Measurements from ENCODE around the gene ACCSL.

The ACCSL gene

DNA sequence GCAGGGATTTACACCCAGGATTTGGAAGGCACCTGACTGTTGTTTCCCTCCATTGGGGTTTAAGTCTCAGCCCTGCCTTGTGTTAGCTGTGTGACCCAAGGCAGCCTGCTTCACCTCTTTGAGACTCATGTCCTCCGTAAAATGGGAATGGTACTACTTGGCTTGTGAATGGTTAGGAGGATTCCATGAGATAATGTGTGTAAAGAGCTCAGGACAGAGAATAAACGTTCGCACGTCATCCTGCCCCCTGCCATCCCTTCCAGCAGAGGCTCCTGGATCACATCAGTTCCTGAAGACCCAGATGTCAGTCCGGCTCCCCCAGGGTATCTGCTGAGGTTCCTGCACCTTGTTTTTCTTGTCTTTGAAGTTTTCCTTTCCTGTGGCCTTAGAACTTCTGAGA lies 16.8 kb upstream of the ACCSL start:
- no peak overlapping the region for H3K27ac ChIP-seq
- no peaks in the 10 kb centered on the region for H3K36me3 ChIP-seq
- H3K9me3 ChIP-seq (replicated peaks in 1 of 11) = peaks cover 1 to 15% (median 5%) of the 10 kb centered on the region in 11 experiments; a peak in 14 of 22 replicates
- H4K20me1 ChIP-seq = no peaks in the 10 kb centered on the region
- H3K4me1 ChIP-seq = no peaks in the 10 kb centered on the region
- no peak for TF ChIP-seq Cebpa-rat (IDR thresholded peaks at IDR 0.05)
- no peaks in the 10 kb centered on the region for H3K27me3 ChIP-seq
- H3K4me3 ChIP-seq = no peak overlapping the region
- no peak overlapping the region for H3K9ac ChIP-seq
- H3K4me2 ChIP-seq = no peak overlapping the region

DNA sequence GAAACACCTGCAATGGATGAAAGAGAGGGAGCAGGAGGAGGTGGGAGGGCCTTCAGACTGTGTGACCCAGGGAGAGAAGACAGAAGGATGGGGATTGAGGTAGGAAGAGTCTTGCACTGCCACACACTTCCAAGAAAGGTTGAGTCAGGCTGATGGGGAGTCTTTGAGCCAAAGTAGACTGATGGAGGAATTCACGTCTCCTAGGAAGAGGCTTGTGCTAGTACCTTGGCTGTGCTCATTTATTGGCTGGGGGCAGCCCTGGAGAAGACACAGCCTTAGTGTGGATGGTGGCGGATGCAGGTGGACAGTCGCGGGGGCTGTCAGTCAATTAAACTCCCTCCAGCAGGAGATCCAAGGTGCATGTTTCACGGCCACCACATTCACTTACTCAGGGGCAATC lies 16.2 kb upstream of the ACCSL start:
- Histone ChIP-seq H3K9ac (no peak overlapping the region), H3K9me3 (replicated peaks in 1 of 11) (peaks cover 0 to 10% (median under 1%) of the 10 kb centered on the region in 11 experiments; a peak in 3 of 22 replicates), H3K27me3 (no peaks in the 10 kb centered on the region), H3K27ac (no peak overlapping the region), H3K4me3 (no peak overlapping the region), H3K36me3 (no peaks in the 10 kb centered on the region), H3K4me1 (no peaks in the 10 kb centered on the region), H4K20me1 (no peaks in the 10 kb centered on the region), H3K4me2 (no peak overlapping the region)
- TF ChIP-seq Cebpa-rat (IDR thresholded peaks at IDR 0.05) = no peak

DNA sequence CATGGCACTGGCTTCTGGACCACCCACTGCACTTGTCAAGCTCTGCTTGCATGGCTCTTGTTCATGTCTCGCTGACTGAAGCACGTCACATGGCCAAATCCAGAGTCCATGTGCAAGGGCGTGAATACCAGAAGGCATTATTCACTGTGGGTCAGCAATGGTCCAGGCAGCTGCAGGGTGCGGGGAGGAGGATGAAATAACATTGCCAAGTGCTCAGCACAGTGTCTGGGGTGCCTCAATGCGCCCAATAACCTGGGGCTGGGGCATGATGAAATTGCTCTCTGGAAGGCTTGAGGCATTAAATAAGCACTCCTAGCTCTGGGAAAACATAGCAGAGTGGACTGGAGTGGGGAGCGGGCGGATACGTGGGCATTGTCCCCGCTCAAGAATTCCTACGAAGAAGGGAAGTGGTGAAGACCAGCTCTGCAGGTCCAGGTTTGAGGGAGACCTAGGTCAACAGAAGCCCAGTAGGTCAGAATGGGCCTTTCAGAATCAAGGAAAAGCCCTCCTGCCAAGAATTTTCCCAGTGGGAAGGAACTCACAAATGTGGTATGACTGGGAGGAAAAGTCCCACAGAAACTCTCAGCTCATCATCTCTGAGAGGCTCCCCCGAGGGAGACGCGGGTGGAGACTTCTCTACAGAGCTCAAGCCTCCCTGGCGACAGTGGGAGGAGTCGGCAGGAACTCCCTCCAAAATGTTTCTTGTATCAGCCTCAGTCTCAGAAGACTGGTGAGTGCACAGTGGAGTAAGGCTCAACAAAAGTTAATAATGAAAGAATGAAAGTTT lies 15.3 kb upstream of the ACCSL start:
- peak overlapping the region in 1 of 11 experiments; percentile 17; a peak in 1 of 22 replicates for H3K4me2 ChIP-seq
- H4K20me1 ChIP-seq = no peaks in the 10 kb centered on the region
- no peak overlapping the region for H3K27ac ChIP-seq
- H3K27me3 ChIP-seq = no peaks in the 10 kb centered on the region
- no peak overlapping the region for H3K4me3 ChIP-seq
- no peak overlapping the region for H3K9ac ChIP-seq
- H3K36me3 ChIP-seq = no peaks in the 10 kb centered on the region
- no peak for TF ChIP-seq Cebpa-rat (IDR thresholded peaks at IDR 0.05)
- no peaks in the 10 kb centered on the region for H3K4me1 ChIP-seq
- H3K9me3 ChIP-seq (replicated peaks in 1 of 11) = 0 out of 22 replicates have a peak, but pooled peaks cover 0 to under 1% (median 0%) of the 10 kb centered on the region in 11 experiments

DNA sequence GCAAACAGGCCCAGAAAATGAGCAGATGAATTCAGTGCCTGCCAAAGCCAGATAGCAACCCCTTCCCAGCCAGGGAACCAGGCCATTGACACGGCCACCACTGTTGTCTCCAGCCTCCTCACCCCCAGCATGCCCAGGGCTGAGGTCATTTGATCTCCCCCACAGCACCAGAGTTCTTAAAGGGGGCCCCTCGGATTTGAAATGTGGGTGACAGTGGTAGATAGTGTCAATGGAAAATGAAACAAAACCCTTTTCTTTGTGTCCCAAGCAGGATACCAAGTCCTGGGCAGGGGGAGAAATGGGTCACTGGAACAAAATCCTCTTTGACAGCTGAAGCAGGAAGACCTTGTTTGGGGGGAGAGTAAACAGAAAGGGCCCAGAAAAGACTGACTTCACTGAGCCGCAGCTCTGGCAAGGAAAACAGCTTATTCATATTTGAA lies 14.3 kb upstream of the ACCSL start:
- Histone ChIP-seq H3K4me1 (no peaks in the 10 kb centered on the region), H3K4me2 (no peak overlapping the region), H4K20me1 (no peaks in the 10 kb centered on the region), H3K36me3 (no peaks in the 10 kb centered on the region), H3K9me3 (replicated peaks in 1 of 11) (no peaks in the 10 kb centered on the region), H3K9ac (no peak overlapping the region), H3K4me3 (no peak overlapping the region), H3K27me3 (no peaks in the 10 kb centered on the region), H3K27ac (no peak overlapping the region)
- no peak for TF ChIP-seq Cebpa-rat (IDR thresholded peaks at IDR 0.05)

DNA sequence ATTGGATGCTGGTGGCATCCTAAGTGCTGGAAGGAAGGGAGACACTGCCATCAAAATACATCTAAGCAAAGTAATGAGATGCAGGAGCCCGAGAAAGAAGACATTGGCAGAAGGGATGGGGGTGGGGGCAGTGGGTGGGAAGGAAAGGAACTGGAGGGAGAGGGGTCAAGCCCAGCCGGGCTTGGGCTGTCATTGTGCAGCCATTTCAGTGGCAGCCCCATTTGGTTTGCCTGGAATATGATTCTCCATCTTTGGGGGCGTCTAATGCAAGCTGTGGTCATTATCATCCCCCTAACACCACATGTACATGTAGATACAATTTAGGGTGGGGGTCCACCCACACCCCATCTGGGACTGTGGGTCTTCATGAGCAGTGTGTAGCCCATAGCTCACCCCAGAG lies 13.9 kb upstream of the ACCSL start:
- Histone ChIP-seq H3K4me1 (no peaks in the 10 kb centered on the region), H3K9ac (no peak overlapping the region), H3K27me3 (no peaks in the 10 kb centered on the region), H3K4me3 (no peak overlapping the region), H3K9me3 (replicated peaks in 1 of 11) (no peaks in the 10 kb centered on the region), H4K20me1 (no peaks in the 10 kb centered on the region), H3K36me3 (no peaks in the 10 kb centered on the region), H3K27ac (no peak overlapping the region), H3K4me2 (no peak overlapping the region)
- TF ChIP-seq Cebpa-rat (IDR thresholded peaks at IDR 0.05) = no peak

DNA sequence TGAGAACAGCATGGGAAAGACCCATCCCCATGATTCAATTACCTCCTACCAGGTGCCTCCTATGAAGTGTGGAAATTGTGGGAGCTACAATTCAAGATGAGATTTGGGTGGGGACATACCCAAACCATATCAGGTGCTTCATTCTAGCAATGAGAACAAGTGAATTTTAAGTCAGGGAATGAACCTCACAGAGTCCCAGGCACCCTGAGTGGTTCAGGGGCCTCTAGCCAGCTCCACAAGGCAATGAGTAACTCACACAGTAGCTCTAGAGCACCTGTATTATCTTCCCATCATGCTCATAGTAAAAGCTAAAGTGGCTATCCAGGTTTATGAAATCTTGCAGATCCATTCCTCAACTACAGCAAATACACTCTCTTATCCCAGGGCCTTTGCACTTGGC lies 13.1 kb upstream of the ACCSL start:
- Histone ChIP-seq H3K36me3 (no peaks in the 10 kb centered on the region), H3K9ac (no peak overlapping the region), H3K27me3 (no peaks in the 10 kb centered on the region), H3K9me3 (replicated peaks in 1 of 11) (no peaks in the 10 kb centered on the region), H3K4me1 (no peaks in the 10 kb centered on the region), H3K4me3 (no peak overlapping the region), H3K4me2 (no peak overlapping the region), H3K27ac (no peak overlapping the region), H4K20me1 (no peaks in the 10 kb centered on the region)
- TF ChIP-seq Cebpa-rat (IDR thresholded peaks at IDR 0.05) = no peak

DNA sequence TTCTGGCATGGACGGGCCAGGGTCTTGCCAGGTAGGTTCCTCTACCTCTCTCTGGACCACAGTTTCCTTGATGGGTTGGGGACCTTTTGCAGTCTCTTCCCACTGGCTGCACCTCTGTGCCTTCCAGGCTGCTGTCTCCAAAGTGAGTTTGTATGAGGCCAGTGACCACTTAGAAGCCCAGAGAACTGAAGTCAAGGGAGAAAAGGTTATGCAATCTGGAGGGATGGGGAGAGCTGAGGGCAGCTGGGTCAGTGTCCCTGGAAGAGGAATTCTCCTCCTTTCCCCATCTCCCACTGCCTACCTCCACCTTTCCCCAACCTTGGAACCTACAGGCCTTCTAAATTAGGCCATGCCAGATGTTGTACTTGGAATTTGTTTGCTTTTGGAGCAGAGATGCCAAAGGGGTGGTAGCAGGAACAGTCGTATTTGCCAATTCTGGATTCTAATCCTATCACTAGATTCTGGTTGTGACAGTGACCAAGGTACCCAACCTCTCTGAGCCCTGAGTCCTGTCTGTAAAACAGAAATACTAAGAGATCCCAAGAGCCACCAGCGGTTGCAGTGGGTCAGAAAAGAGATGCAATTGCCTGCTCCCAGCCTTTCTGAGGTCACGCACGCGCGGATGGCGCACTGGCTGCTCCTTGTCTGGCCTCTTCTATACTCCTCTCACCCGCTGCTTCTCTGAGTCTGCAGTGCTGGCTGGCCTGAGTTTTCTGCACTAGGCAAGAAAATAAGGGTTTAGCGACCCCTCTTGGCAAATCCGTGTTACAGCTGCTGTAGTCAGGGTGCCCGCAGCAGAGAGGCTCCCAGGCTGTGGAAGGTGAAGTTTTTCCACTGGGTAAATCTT lies 10.7 kb upstream of the ACCSL start:
- no peak overlapping the region for H3K4me3 ChIP-seq
- no peak overlapping the region for H3K27ac ChIP-seq
- no peak for TF ChIP-seq Cebpa-rat (IDR thresholded peaks at IDR 0.05)
- no peaks in the 10 kb centered on the region for H3K27me3 ChIP-seq
- no peak overlapping the region for H3K9ac ChIP-seq
- no peaks in the 10 kb centered on the region for H3K36me3 ChIP-seq
- no peaks in the 10 kb centered on the region for H4K20me1 ChIP-seq
- no peaks in the 10 kb centered on the region for H3K4me1 ChIP-seq
- H3K4me2 ChIP-seq = no peak overlapping the region
- peaks cover 14 to 18% (median 15%) of the 10 kb centered on the region in 11 experiments for H3K9me3 ChIP-seq (replicated peaks in 1 of 11)

DNA sequence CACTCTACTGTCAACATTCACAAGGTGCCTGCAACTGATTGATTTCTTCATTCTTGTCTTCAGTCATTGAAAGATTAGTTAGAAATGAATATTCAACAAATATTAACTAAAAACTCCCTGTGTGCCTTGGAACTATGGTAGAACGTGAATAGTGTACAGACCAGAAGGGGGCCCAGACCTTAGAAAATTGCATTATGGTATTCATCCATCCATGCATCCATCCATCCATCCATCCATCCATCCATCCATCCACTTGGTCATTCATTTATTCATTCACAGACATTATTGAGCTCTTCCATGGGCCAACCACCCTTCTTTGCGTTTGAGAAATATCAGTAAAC lies 10.2 kb upstream of the ACCSL start:
- Histone ChIP-seq H3K9me3 (replicated peaks in 1 of 11) (peaks cover 14 to 18% (median 15%) of the 10 kb centered on the region in 11 experiments), H3K4me2 (no peak overlapping the region), H3K27me3 (no peaks in the 10 kb centered on the region), H3K9ac (no peak overlapping the region), H3K4me1 (no peaks in the 10 kb centered on the region), H4K20me1 (no peaks in the 10 kb centered on the region), H3K4me3 (no peak overlapping the region), H3K36me3 (no peaks in the 10 kb centered on the region), H3K27ac (no peak overlapping the region)
- no peak for TF ChIP-seq Cebpa-rat (IDR thresholded peaks at IDR 0.05)

DNA sequence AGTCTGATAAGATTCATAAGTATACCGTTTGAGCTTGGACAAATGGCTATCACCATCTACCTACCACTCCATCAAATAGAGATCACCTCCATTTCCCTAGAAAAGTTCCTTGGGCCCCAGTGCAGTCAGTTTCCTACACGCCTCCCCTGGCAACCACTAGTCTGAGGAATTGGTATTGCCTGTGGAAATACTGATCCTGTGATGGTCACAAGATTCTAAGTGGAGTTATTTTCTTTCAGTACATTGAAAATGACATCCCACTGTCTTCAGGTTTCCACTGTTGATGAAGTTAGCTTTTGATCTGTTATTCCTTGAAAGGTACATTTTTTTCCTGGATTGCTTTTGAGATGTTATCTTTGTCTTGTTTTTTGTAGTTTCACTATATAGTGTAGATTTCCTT lies 4.6 kb upstream of the ACCSL start:
- Histone ChIP-seq H3K9me3 (replicated peaks in 1 of 11) (peaks cover 14 to 18% (median 15%) of the 10 kb centered on the region in 11 experiments), H3K9ac (no peak overlapping the region), H3K4me1 (no peaks in the 10 kb centered on the region), H3K27me3 (no peaks in the 10 kb centered on the region), H3K4me2 (no peak overlapping the region), H3K4me3 (no peak overlapping the region), H3K27ac (no peak overlapping the region), H4K20me1 (no peaks in the 10 kb centered on the region), H3K36me3 (no peaks in the 10 kb centered on the region)
- no peak for TF ChIP-seq Cebpa-rat (IDR thresholded peaks at IDR 0.05)

All from BLaER1 treated with 17β-estradiol and CSF1 and Interleukin-3, amounts not matched to agents 10 nM and 100 nM (cell line).